Common myeloid progenitor, CD34-positive (primary cell): ENCODE data around the gene ZNF646.

Experiments used
- CTCF ChIA-PET: fragments of 350-600 bp; sonication (Branson Sonifier 250); formaldehyde crosslinking; loops from one replicate; lab custom pipeline; 2021; ENCODE audit warnings: antibody characterized with exemption; lab: Charles Lee
- POLR2A ChIA-PET: fragments of 350-600 bp; sonication (Branson Sonifier 250); formaldehyde crosslinking; loops from one replicate; lab custom pipeline; 2021; ENCODE audit warnings: antibody characterized with exemption; lab: Charles Lee
- DNase-seq, 3 donors: peaks; one replicate each; pipeline versions ENCODE4 v3.0.0 to v3.0.0-alpha.2; 2013
- H3K27ac ChIP-seq, 2 experiments: 1 replicate in 1 of 2; 2 replicates in 1 of 2; pipeline ENCODE4 v1.7.0; 2013; ENCODE audit warnings: inconsistent platforms in 2 of 2, low read length in 2 of 2, mild to moderate bottlenecking in 2 of 2, low read depth in 1 of 2, moderate library complexity in 1 of 2; ENCODE audit not compliant: severe bottlenecking in 2 of 2, insufficient read depth in 1 of 2, poor library complexity in 1 of 2
- H3K27me3 ChIP-seq, 5 experiments: replicated peaks in 2 of 5; 1 replicate in 3 of 5; 2 replicates in 2 of 5; pipeline versions ENCODE4 v1.6.1 to v1.7.0; 2013; ENCODE audit warnings: low read length in 4 of 5, mild to moderate bottlenecking in 2 of 5, moderate library complexity in 2 of 5, inconsistent platforms in 1 of 5; ENCODE audit not compliant: insufficient read depth in 5 of 5, control insufficient read depth in 4 of 5
- H3K36me3 ChIP-seq, 4 experiments: 1 replicate in 2 of 4; 2 replicates in 2 of 4; pipeline versions ENCODE4 v1.6.1 to v1.7.0; 2013; ENCODE audit warnings: low read length in 3 of 4, control low read depth in 1 of 4, mild to moderate bottlenecking in 1 of 4; ENCODE audit not compliant: control insufficient read depth in 4 of 4, insufficient read depth in 4 of 4
- H3K4me1 ChIP-seq, 4 experiments: 1 replicate in 3 of 4; 2 replicates in 1 of 4; pipeline versions ENCODE4 v1.6.1 to v1.7.1; 2013; ENCODE audit warnings: low read length in 3 of 4, mild to moderate bottlenecking in 3 of 4, control low read depth in 1 of 4, inconsistent platforms in 1 of 4, moderate library complexity in 1 of 4; ENCODE audit not compliant: control insufficient read depth in 4 of 4, insufficient read depth in 4 of 4; ENCODE audit errors: control extremely low read depth in 1 of 4
- H3K4me3 ChIP-seq, 7 experiments: 1 replicate in 4 of 7; 2 replicates in 3 of 7; pipeline versions ENCODE4 v1.5.1 to v1.7.0; 2013; ENCODE audit warnings: mild to moderate bottlenecking in 7 of 7, low read length in 6 of 7, moderate library complexity in 6 of 7, inconsistent platforms in 2 of 7, low read depth in 2 of 7, control low read depth in 1 of 7; ENCODE audit not compliant: insufficient read depth in 4 of 7, control insufficient read depth in 1 of 7; ENCODE audit errors: extremely low read depth in 1 of 7
- H3K9me3 ChIP-seq, 5 experiments: 1 replicate in 4 of 5; 2 replicates in 1 of 5; pipeline versions ENCODE4 v1.6.1 to v1.7.1; 2013; ENCODE audit warnings: low read length in 4 of 5, mild to moderate bottlenecking in 2 of 5, inconsistent platforms in 1 of 5, low read depth in 1 of 5, moderate library complexity in 1 of 5; ENCODE audit not compliant: control insufficient read depth in 4 of 5, insufficient read depth in 2 of 5; ENCODE audit errors: control extremely low read depth in 1 of 5
- WGBS: methylation state at CpG from one replicate; pipeline ENCODE4 v1.1.5; 2013; ENCODE audit not compliant: insufficient coverage; 5-methylcytosine and 5-hydroxymethylcytosine counted together

Gene ZNF646

GRCh38 chr16:31050280-31051030 is 23.8 kb upstream of the ZNF646 start:
- WGBS, result 93% methylated on average over 8 of the region's 10 CpGs

GRCh38 chr16:31052114-31052513 is 22.1 kb upstream of the ZNF646 start:
- Histone ChIP-seq H3K36me3 (no peaks in the 10 kb centered on the region), H3K27me3 (no peaks in the 10 kb centered on the region), H3K4me3 (no peak overlapping the region), H3K9me3 (no peaks in the 10 kb centered on the region), H3K4me1 (peaks cover 0 to 6% (median 5%) of the 10 kb centered on the region in 4 experiments), H3K27ac (no peak overlapping the region)
- CTCF ChIA-PET, result no interaction called here
- POLR2A ChIA-PET, result no interaction called here
- WGBS, result no CpG with 5 or more reads among the region's 2 CpGs
- no peak for DNase-seq

More at GRCh38 chr16:31050280-31051030, 23.8 kb upstream of the ZNF646 start:
- Histone ChIP-seq H3K4me3 (no peak overlapping the region), H3K9me3 (no peaks in the 10 kb centered on the region), H3K4me1 (peaks cover 0 to 6% (median 5%) of the 10 kb centered on the region in 4 experiments), H3K27me3 (no peaks in the 10 kb centered on the region), H3K27ac (no peak overlapping the region), H3K36me3 (no peaks in the 10 kb centered on the region)
- CTCF ChIA-PET, result interaction anchor here (0.6 to 1.9 kb wide), 5 partner anchors 11 to 95 kb away, joined by 3 to 7 read pairs (median 4); no protein-coding TSS in a partner anchor
- DNase-seq, result no peak
- POLR2A ChIA-PET, result interaction anchor here (0.6 kb wide), 2 partner anchors 197 kb away, joined by 3 read pairs; no protein-coding TSS in a partner anchor

GRCh38 chr16:31055613-31056012 is 18.6 kb upstream of the ZNF646 start:
- Histone ChIP-seq H3K36me3 (peaks cover 0 to 7% (median 2%) of the 10 kb centered on the region in 4 experiments), H3K9me3 (no peaks in the 10 kb centered on the region), H3K4me1 (no peaks in the 10 kb centered on the region), H3K27me3 (no peaks in the 10 kb centered on the region), H3K4me3 (no peak overlapping the region), H3K27ac (no peak overlapping the region)
- ChIA-PET CTCF (interaction anchor here (1.1 kb wide), 1 partner anchor 9 kb away, joined by 3 read pairs; no protein-coding TSS in a partner anchor), POLR2A (no interaction called here)
- DNase-seq, result no peak
- 100% methylated on average over 1 of the region's 4 CpGs for WGBS

- POLR2A ChIA-PET, result no interaction called here
- DNase-seq, result no peak
These were observed 13.0 kb upstream of the ZNF646 start for GRCh38 chr16:31061126-31061812.

GRCh38 chr16:31061813-31062440 is 12.3 kb upstream of the ZNF646 start:
- POLR2A ChIA-PET, result interaction anchor here (0.6 kb wide), 1 partner anchor 39 kb away, joined by 4 read pairs; no protein-coding TSS in a partner anchor
- no peak overlapping the region for H3K4me3 ChIP-seq
- H3K4me1 ChIP-seq, result peaks cover 0 to 30% (median 28%) of the 10 kb centered on the region in 4 experiments
- no peaks in the 10 kb centered on the region for H3K27me3 ChIP-seq
- DNase-seq, result no peak
- no peak overlapping the region for H3K27ac ChIP-seq
- no peaks in the 10 kb centered on the region for H3K9me3 ChIP-seq
- WGBS, result 99% methylated on average over 53 of the region's 54 CpGs
- peaks cover 2 to 34% (median 13%) of the 10 kb centered on the region in 4 experiments for H3K36me3 ChIP-seq
- CTCF ChIA-PET, result interaction anchor here (1.2 kb wide), 1 partner anchor 11 kb away, joined by 4 read pairs; no protein-coding TSS in a partner anchor

More at GRCh38 chr16:31061126-31061812, 13.0 kb upstream of the ZNF646 start:
- Histone ChIP-seq H3K4me1 (peaks cover 0 to 29% (median 28%) of the 10 kb centered on the region in 4 experiments), H3K9me3 (no peaks in the 10 kb centered on the region), H3K4me3 (no peak overlapping the region), H3K27ac (no peak overlapping the region), H3K27me3 (no peaks in the 10 kb centered on the region), H3K36me3 (peaks cover 2 to 34% (median 13%) of the 10 kb centered on the region in 4 experiments)
- CTCF ChIA-PET, result interaction anchor here (0.8 to 1.2 kb wide), 2 partner anchors 10 to 12 kb away, joined by 3 to 4 read pairs; no protein-coding TSS in a partner anchor
- WGBS, result 96% methylated on average over 42 of the region's 42 CpGs

GRCh38 chr16:31063495-31063842 is 10.8 kb upstream of the ZNF646 start:
- H3K27me3 ChIP-seq, result no peaks in the 10 kb centered on the region
- no peak for DNase-seq
- peaks cover 0 to 34% (median 13%) of the 10 kb centered on the region in 4 experiments for H3K36me3 ChIP-seq
- no peak overlapping the region for H3K27ac ChIP-seq
- no peaks in the 10 kb centered on the region for H3K9me3 ChIP-seq
- ChIA-PET CTCF (no interaction called here), POLR2A (interaction anchor here (0.6 kb wide), 1 partner anchor 14 kb away, joined by 3 read pairs; no protein-coding TSS in a partner anchor)
- peaks cover 0 to 30% (median 28%) of the 10 kb centered on the region in 4 experiments for H3K4me1 ChIP-seq
- peak overlapping the region in 1 of 7 experiments; percentile 51 for H3K4me3 ChIP-seq
- 97% methylated on average over 8 of the region's 9 CpGs for WGBS
